HuH-7.5 (cell line): ENCODE measurements around the gene KCNIP4.
"Not testable (repeated sequence)": the region's sequence is repeated elsewhere in the genome, so short reads cannot be mapped to it uniquely, and the experiment has no call there.

Experiments
- DNase-seq: peaks from one replicate; pipeline ENCODE4 v3.0.0; 2011; ENCODE audit warnings: low spot score

The KCNIP4 gene

GRCh38 chr4:20857081-20857480 is 1091.5 kb downstream of the KCNIP4 start:
- no peak for DNase-seq

GRCh38 chr4:20847124-20847747 is 1101.3 kb downstream of the KCNIP4 start:
- no peak for DNase-seq

GRCh38 chr4:20844311-20844710 is 1104.3 kb downstream of the KCNIP4 start:
- no peak for DNase-seq

GRCh38 chr4:20840648-20841190 is 1107.9 kb downstream of the KCNIP4 start:
- no peak for DNase-seq

GRCh38 chr4:20839957-20840356 is 1108.6 kb downstream of the KCNIP4 start:
- DNase-seq = no peak

GRCh38 chr4:20838476-20838875 is 1110.1 kb downstream of the KCNIP4 start:
- DNase-seq = no peak

- no peak for DNase-seq
Observed at GRCh38 chr4:20832826-20833225, 1115.7 kb downstream of the KCNIP4 start.

GRCh38 chr4:20831746-20832145 is 1116.8 kb downstream of the KCNIP4 start:
- no peak for DNase-seq

GRCh38 chr4:20829617-20830357 is 1118.8 kb downstream of the KCNIP4 start:
- no peak for DNase-seq

- no peak for DNase-seq
Observed at GRCh38 chr4:20825505-20825904, 1123.1 kb downstream of the KCNIP4 start.

GRCh38 chr4:20816287-20816686 is 1132.3 kb downstream of the KCNIP4 start:
- no peak for DNase-seq

GRCh38 chr4:20813700-20814099 is 1134.9 kb downstream of the KCNIP4 start:
- DNase-seq = no peak

GRCh38 chr4:20809812-20810211 is 1138.8 kb downstream of the KCNIP4 start:
- DNase-seq = no peak

GRCh38 chr4:20805716-20806115 is 1142.9 kb downstream of the KCNIP4 start:
- no peak for DNase-seq

- DNase-seq = no peak
Observed at GRCh38 chr4:20787940-20788665, 1160.5 kb downstream of the KCNIP4 start.

- not testable (repeated sequence) for DNase-seq
Observed at GRCh38 chr4:20783134-20783533, 1165.4 kb downstream of the KCNIP4 start.

GRCh38 chr4:20778896-20779295 is 1169.7 kb downstream of the KCNIP4 start:
- no peak for DNase-seq

GRCh38 chr4:20773144-20773997 is 1175.2 kb downstream of the KCNIP4 start:
- peak; percentile 24 for DNase-seq

GRCh38 chr4:20764366-20764992 is 1184.1 kb downstream of the KCNIP4 start:
- DNase-seq = no peak

- DNase-seq = no peak
Observed at GRCh38 chr4:20761826-20762225, 1186.7 kb downstream of the KCNIP4 start.

- DNase-seq = no peak
Observed at GRCh38 chr4:20761382-20761781, 1187.2 kb downstream of the KCNIP4 start.
